IPS DF 4.7 (cell line): ENCODE data around the gene CCDC33.

ENCODE experiments used
- DNase-seq: peaks from one replicate; pipeline ENCODE4 v3.0.0-alpha.2; 2013; ENCODE audit warnings: low spot score; ENCODE audit errors: extremely low read depth

The CCDC33 gene

DNA sequence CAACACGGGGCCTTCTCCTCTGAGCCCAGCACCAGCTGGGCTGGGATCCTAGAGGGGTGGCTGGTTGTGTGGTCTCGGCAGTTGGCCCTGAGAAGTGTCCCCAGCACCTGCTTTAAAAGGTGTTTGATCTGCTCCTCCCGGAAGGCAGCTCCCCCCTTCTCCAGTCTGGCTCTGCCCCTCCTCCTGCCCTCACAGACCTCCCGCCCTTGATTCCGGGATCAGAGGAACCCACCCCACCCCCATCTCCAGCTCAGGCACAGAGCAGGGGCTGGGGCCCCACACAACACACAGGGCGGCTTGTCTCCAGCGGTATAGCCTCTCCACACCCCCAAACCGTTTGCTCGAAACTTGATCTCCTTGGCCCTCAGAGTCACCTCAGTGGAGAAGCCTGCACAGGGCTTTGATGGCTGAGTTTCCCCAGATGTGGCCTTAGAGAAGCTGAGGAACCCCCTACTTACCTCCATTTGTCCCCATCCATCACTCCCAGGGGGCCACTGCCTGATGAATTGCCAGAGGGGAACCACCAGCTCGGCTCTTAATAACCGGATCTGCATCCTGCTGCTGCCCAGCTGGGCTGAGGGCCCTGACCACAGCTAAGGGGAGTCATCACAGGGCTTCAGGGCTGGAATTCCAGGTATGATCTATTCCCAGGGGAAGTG, 27.1 kb upstream of the CCDC33 start:
- DNase-seq: no peak

DNA sequence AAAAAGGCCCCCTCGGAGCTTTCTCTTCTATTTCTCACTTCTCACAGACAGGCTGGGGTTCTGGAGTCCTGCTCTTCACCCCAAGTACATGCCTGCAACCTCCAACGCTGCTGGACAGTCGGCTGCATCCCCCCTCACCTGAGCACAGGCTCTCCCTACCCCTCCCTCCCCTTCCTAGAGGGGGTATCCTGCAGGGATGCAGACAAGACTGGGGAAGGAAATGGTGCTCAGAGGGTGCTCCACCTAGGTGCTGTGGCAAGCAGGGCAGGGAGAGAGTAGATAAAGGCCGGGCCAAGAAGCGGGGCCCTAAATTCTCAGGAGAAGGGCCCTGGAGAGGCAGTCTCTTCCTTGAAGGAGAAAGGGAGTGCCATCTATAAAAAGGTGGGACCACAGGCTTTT, 26.6 kb upstream of the CCDC33 start:
- DNase-seq: no peak

DNA sequence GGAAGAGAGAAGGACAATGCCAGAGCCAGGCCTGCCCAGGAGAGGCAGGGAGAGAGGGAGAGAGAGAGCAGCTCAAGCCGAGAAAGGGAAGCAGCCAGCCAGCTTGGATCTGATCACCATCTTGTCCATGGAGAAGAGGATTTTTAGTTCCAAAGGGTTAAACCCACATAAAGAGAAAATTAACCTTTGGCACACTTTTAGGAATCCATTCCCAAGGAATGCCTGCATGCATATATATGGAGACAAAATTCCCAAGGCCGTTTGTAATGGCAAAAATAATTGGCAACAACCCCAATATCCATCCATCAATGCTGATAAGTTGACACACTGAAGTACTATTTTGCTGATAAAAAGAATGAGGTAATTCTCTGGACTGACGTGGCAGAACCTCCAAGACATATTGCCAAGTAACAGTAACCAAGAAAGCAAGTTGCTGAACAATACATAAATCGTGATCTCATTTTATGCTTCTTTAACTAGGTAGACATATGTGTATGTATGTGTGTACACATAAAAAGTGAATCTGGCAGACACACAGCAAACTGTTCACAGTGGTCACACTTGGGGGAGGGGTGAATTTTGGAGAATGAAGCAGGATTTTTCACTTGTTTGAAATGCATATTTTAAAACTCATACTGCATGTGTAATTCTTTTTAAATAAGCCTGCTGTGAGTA, 26.0 kb upstream of the CCDC33 start:
- DNase-seq: no peak

DNA sequence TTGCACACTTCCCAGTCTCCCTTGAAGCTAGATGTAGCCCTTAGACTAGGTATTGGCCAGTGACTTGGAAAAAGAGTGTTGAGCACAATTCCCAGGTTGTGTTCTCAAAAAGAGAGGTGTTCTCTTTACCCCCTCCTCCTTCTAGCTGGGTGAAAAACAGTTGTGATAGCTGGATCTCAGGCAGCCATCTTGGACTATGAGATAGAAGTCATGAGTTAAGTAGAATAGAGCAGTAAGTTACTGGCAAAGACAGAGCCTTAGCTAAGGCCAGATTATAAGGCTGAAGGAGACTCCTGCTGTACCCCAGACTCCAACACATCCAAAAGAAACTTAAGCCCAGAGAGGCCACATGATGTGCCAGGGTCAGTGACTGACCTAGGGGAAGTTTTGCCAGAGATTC, 25.4 kb upstream of the CCDC33 start:
- no peak for DNase-seq

DNA sequence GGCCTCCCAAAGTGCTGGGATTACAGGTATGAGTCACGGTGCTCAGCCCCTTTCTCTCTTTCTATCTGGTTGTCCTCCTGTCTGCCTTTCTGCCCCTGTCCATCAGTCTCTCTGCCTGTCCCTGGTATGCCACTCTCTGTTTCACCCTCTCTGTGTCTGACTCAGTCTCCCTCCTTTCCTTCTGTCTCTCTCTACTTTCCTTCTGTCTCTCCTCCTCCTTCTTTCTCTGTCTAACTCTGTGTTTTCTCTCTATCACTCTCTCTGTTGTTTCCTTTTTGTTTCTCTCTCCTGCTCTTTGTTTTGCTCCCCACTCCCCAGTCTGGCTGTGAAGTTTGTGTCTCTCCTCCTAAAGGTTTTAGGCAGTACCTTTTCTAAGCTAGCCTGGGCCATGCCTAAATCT, 24.5 kb upstream of the CCDC33 start:
- no peak for DNase-seq

DNA sequence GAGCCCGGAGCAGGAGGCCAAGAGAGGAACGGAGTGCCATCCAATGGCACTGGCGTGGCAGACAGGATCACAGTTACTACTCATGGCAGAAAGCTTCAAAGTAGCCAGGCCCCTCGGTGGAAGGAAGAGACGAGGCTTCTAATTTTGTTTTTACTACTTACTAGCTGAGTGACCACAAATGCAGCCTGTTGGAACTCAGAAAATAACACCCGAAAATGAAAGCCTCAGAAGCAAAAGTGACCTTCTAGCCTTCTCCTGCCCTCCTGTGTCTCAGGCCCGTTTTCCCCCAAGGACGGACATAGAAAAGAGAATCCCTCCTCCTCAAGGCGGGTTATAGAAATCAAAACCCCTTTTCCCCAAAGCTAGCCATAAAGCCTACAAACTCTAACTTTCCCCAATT, 23.6 kb upstream of the CCDC33 start:
- no peak for DNase-seq

DNA sequence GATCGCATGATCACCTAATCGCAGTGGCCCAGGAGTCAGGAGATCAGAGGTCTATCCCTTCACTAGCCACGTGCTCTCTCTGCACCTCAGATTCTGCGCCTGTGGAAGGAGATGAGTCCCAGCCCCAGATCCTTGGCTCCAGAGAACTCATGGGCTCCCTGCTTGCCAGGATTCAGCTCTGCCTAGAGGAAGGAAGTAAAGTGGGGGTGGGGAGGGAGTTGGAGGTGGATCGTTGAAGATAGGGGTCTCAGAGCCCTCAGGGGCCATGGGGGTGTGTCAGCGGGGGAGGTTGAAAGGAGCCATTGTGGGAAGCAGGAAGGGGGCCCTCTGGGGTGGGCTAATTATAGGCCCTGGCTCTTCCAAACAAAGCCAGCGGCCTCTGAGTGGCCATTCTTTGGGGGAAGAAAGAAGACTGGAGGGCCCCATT, 22.3 kb upstream of the CCDC33 start:
- no peak for DNase-seq

DNA sequence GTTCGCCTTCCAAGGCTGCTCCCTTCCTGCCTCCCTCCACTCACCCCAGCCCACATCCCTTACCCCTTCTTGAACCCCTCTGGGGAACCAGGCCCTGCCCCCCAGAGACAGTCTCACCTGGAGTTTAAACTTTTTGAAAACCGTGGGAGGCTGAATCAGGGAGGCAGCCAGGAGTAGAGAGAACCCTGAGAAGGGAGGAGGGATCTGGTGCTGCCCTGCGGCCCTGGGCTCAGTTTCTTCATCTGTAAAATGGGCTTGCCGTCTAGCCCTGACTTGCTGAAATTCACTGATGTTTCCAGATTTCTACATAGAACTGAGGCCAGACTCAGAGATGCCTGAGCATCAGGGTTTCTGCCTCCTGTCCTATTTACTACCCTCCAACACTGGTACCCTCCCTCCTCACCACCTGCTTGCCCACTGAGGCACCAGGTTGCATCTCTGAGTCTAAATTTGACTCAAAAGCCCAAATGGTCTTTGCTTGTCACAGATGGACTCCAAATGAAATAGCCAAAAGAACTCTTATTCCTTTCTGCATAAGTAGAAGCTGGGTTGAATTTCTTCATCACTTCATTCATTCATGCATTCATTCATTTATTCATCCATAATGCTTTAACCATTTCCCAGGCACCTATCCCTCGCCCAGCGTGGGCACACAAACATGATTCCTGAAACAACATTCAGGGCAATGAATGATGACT, 21.7 kb upstream of the CCDC33 start:
- DNase-seq: no peak

DNA sequence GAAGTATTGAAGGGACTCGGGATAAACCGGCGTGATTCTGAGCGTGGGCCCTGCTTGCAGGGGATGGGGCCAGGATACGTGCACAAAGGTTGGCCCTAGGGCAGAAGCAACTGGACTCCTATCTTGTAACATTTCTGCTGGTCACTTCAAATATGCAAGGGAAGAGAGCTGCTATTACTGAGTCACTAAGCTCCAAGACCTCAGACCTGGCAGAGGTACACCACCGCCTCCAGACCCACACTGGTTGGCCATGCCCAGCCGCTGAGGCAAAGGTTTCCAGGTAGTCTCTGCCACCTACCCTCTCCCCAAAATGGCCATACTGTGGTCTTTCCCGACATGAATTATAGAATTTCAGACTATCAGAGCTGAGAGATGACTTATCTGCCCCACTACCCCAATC, 20.2 kb upstream of the CCDC33 start:
- no peak for DNase-seq

DNA sequence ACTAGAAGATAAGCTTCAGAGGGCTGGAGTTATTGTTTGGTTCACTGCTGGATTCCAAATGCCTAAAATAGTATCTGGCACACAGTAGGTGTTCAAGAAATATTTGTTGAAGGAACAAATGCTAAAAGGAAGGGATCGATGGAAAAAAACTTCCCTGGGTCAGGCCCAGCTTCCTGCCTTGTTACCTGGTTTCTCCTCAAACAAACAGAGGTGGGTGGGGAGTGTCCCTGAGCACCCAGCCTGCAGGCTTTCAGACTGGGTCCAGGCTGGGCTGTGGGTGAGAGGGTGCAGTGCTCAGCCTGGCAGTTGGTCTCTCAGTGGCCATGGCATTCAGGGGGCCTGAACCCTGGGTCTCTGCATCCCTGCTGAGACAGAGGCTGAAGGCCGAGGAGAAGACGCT, 19.2 kb upstream of the CCDC33 start:
- DNase-seq: no peak

DNA sequence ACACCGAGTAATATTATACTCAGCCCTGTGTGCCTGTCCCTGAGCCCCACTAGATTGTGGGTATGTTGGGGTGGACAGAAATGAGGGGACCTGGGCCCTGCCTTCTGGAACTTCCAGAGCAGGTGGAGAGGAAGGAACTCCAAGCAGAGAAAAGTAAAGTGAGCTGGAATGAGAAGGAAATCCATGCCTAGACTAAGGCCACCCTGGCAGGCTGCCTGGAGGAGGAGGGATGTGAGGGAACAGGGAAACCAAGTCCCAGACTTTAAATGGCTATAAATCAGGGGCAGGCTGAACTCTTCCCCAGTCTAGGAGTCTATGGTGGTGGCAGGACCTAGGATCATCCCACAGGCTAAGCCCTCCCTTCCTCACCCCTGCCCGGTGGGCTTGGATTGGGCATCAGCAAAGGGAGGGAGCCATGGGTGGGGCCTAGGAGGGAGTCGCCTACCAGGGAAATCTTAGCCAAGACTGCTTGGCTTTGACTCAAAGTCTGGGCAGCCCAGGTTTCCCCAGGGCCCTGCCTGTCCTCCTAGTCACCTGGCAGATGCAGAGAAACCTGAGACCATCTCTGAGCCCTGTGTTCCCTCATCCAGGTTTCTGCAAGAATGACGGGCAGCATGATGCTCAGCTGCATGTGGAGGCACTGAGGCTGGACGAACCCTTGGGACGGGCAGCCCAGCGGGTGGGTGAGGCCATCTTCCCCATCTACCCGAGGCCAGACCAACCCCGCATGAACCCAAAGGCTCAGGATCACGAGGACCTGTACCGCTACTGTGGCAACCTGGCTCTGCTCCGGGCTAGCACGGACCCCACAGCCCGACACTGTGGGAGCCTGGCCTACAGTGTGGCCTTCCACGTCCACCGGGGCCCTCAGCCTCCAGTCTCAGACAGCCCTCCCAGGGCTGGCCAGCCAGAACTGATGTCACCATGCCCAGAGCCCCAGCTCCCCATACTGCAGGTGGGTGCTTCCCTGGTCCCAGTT, 17.9 kb upstream of the CCDC33 start:
- no peak for DNase-seq

DNA sequence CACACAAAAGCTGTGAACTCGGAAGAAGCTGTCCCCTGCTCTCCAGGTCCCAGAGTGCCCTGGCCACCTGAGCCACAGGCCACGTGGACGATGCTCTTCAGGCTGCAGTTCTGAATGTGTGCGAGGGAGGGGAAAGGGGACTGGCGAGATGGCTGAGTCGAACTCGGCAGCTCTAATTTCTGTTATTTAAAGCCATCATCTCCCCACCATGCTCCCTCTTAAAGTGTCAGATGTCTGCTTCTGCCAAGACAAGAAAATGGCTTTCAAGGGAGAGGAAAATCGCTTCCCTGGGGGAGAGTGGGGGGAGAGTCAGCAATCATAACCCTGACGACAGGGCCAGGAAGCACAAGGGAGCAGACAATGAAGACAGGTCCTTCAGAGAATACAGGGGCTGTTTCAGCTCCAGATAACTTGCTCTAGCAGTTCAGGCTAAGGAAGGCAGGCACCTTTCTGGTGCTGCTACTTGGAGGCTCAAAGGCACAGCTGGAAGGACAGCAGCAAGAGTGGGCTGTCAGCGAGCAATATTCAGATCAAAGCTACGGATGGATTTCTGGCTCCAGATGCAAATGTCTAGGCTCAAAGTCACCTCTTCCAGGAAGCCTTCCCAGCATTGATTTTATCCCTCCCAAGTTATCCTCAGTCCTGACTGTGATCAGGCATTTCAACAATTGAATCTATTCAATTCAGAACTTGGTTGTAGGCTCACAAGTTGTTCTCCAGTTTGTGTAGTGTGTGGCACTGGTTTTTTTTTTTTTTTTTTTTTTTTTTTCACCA, 15.5 kb upstream of the CCDC33 start:
- DNase-seq: no peak

DNA sequence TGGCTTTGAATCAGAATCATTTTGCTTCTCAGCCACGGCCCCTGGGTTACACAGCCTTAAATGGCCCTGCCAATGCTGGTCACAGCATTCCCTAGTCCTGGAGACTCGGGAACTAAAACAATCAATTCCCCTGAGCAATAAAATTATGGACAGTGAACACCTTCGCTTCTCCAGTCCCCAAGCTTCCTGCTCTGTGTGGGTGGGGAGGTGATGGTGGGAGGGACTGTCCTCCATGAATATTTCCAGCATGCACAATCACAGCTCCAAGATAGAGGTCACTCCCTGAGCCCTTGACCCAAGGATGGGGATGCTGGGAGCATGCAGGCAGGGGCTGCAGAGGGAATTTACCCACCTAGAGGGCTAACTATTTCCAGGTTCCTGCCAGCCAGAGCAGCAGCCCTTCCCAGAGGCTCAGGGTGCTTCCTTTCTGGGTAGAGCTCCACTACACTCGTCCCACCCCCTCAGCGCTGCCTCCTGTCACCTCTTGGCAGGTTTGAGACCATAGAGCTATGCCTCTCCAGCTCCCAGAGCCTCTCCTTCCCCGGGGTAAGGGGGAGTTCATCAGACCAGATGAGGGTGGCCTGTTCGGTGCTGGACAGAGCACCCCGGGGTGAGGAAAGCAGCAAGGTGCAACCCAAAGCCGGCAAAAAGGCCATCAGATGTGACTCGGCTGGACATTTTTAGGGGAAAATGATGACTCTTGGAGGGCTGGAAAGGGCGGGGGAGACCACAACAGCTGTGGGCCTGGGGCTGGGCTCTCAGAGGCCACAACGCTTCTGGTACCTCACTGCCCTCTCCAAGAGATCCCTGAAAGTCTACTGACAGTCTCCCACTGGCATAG, 14.5 kb upstream of the CCDC33 start:
- DNase-seq: no peak

DNA sequence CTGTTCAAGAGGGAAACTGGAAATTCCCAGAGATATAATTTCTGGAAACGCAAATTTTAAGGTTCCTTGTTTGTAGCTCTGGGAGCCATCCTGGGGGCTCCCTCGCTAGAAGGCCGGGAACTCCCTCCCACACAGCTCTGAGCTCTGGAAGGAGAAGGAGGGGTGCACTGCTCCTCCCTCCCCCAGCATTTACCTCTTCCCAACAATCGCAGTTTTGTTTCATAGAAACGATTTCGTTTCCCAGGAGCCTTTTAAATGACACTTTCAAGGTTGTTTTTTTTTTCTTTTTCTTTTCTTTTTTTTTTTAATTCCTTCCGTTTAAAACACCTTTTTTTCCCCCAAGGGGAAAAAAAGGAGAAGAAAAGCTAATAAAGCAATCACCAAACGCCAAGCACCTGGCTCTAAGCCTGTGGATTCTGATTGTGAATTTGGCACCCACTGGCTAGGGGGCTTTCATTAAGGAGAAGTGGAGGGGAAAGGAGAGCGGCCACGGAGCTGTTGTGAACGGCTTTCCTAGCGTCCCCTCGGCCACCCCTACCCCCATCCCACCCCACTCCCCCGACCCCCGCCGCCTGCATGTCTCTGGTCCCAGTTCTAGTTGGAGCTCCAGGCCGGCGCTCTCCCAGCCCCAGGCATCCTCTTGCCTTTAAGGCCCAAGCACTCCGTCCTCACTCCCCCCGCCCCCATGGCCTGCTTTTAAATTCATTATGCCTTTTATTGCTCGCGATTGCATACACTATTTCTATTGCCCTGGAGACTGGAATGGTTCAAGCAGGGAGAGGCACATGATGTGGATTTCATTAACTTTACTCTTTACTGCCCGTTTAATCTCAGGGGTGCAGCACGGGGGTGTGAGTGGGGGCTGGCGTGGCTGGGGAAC, 13.6 kb upstream of the CCDC33 start:
- DNase-seq: no peak

DNA sequence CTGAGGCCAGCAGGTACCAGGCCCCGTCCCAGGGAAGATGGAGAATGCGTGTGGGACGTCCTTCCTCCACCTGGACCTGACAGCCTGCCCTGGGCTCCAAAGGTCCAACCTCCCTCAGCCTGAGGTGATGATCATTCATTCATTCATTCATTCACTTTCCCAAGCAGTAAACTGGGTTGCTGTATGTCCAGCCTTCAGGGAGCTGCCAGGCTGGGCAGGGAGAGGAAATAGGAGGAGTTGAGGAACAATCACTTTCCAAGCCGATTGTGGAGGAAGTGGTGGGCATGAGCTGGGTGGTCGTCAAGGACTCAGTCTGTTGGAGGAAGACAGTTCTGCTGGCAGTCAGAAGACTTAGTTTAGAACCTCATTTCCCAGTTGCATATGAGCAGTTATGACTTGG, 10.2 kb upstream of the CCDC33 start:
- DNase-seq: no peak

DNA sequence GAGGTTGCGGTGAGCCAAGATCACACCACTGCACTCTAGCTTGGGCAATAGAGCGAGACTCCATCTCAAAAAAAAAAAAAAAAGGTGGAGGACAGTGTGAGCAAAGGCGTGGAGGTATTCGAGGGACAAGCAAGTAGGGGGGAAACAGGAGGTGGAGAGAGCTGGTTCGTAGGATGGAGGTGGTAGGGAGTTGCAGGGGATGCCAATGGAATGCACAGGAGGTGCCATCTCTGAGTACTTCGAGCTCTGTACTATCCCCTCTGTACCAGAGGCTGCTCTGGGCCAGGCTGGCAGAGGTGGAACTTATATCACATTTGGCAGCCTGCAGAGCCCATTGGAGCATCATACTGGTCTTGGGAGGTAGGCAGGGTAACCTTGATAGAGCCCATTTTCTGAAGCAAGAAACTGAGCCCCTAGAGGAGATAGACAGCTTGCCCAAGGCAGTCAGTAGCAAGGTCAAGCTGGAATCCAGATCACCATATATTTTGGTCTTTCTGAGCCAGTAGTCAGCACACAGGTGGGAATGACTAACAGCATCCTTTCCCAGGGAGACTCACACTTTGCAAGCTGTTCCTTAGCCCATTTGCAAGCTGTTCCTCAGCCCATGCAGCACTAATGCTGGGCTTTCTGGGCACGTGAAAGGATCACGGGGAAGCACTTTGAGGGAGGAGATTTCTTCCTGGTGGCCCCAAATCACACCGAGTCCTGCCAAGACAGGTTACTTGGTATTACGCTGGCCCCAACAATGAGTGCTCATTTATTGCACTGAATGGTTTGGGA, 9.2 kb upstream of the CCDC33 start:
- DNase-seq: no peak

DNA sequence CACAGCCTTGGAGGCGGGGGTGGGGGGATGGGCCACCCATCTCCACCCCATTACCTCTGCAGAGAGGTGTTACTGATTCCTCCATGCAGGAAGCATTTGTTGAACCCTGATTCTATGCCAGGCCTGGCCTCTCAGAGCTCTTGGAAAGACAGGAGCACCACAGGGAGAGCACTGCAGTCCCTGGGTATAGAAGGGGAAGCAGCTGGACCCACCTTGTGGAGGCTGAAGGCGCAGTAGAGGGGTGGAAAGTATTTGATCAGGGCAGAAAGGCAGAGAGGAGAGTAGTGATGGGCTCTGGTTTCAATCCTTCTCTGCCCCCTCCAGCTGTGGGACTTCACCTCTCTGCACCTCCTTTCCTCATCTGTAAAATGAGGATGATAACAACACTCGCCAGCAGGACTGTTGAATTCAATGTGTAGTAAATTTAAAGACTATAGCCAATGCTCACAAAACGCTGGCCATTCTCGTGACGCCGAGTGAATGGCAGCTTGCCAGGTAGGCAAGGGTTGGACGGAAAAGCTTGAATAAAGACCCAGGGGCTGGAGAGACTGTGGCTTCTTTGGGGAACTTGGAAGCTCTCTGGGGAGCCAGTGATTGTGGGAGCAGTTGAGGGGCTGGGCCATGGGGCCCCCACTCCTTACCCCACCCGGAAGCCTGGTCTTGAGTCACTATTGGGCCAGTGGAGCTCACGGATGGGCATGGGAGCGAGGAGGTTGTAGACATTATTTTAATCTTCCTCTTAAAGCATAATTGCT, 8.0 kb upstream of the CCDC33 start:
- DNase-seq: no peak

DNA sequence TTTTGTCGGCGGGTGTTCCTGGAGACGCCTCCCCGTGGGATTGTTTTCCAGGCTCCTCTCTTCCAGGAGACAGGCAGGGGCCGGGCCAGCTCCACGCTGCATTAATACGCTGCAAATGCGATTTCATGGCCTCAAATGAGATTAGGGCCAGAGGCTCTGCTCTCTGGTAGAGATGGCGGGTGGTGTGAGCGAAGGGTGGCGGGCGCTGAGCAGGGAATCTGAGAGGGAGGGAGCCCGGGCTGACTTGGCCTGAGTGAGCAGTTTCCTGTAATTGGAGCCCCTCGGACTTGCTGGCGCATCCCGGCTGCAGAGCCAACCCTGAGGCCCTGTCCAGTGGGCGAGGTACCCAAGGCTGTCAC, 7.4 kb upstream of the CCDC33 start:
- DNase-seq: no peak
